GM12864 (cell line): ENCODE data around the gene BHLHE40.

Source experiments
- DNase-seq: peaks from one replicate; pipeline ENCODE4 v3.0.0-alpha.2; 2011; ENCODE audit warnings: low read depth
- H3K4me3 ChIP-seq: 2 replicates; pipeline ENCODE4 v1.5.1; 2011; ENCODE audit warnings: mild to moderate bottlenecking, low read depth, low read length, control low read depth
- CTCF ChIP-seq: IDR thresholded peaks from 2 replicates; pipeline ENCODE4 v1.5.1; 2011; ENCODE audit warnings: low read depth, mild to moderate bottlenecking, moderate library complexity, low read length, control low read depth, inconsistent platforms; ENCODE audit errors: missing control alignments

Gene BHLHE40

GRCh38 chr3:4990069-4990468, 10.8 kb downstream of the BHLHE40 start:
- TF ChIP-seq CTCF: no peak
- H3K4me3 ChIP-seq: no peak overlapping the region
- no peak for DNase-seq

DNA sequence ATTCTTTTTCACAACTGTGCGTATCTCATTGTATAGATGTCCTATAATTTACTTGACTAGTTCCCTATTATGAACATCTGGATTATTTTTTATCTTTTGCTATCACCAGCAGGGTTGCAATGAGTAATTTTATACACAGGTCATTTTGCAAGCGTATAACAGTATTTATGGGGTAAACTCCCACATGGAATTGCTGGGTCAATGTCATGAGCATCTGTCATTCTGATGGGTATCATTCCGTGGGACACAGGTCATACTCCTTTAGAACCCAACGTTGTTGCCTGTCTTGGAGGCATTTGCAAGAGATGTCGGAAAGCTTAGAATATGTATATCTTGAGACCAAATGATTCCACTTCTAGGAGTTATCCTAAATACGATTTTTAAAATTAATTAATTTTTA, 12.9 kb downstream of the BHLHE40 start:
- H3K4me3 ChIP-seq: no peak overlapping the region
- DNase-seq: no peak
- TF ChIP-seq CTCF: no peak

GRCh38 chr3:4993276-4994143, 14.3 kb downstream of the BHLHE40 start:
- no peak overlapping the region for H3K4me3 ChIP-seq
- DNase-seq: no peak
- TF ChIP-seq CTCF: no peak

DNA sequence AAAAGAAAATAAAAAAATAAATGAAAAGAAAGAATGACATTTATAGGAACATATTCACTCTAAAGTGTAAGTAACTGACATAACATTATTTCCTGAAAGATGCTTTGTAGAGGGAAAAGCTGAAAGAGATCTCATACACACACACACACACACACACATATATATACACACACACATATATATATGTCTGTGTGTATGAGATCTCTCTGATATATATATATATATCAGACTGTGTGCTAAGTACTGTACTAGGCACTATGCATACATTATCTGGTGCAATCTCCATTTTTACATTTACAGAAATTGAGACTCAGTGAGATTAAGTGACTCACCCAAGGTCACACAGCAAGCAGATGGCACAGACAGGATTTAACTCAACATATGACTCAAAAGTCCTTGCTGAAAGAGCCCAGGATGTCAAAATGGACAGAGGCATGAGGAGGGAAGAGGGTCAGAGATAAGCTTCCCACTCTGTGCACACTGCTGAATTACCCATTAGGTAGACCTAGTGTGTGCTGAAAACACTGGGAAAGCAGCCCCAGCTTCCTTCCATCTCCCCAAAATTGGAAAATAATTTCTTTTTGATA, 15.0 kb downstream of the BHLHE40 start:
- H3K4me3 ChIP-seq: no peak overlapping the region

DNA sequence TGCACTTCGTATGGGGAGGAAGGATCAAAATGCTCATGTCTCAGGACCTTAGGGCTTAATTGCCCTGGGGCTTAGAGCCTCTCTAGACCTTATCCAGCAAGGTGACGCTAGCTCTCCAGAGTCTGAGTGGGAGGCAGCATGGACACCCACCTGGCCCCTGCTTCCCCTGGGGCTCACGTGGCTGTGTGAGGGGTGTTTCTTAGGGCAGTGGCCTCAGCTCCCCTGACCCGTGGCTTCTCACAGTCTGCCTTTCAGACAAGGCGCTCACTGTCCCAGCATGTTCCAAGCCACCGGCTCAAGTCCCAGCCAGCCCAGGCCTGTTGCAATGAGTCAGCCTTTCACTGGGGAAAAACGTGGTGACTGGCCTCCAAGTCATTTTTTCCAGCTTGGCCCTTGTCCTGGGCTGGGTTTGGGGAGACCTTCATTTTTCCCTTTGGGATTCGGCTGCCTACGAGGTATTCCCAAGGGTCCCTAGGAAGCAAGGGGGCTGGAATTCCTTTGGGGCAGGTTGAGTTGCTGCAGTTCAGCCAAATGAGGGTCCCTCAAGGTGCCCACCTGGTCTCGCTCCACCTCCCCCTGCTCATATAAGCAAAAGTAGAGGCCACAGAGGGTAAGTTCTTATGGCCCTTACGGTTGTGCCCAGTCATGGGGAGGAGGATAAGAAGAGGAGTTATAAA, 15.7 kb downstream of the BHLHE40 start:
- no peak for TF ChIP-seq CTCF
- no peak overlapping the region for H3K4me3 ChIP-seq
- DNase-seq: no peak

More for the DNA sequence above, 15.0 kb downstream of the BHLHE40 start:
- TF ChIP-seq CTCF: no peak
- no peak for DNase-seq

DNA sequence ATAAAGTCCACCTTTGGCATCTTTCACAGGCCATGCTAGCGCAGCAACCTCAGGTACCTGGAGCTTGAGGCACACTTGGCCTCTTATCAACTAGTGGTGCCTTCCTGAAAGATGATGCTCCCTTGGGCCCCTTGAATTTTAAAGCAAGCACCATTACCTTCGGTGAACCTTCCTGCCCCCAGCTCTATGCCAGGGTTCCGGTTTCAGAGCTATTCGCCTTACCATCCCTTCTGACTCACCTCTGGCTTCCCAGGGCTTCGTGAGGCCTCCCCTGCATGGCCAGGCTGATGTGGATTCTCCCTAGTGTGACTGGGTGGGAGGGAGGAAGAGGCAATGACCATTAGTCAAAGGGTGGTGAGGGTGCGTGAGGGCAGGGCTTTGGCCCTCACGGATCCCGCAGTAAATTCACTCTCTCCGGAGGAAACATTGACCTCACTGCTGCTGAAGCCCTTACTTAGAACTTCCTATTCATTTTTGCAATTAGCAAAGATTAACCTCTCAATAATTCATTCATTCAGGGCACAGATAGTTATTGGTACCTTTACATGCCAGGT, 16.3 kb downstream of the BHLHE40 start:
- no peak for DNase-seq
- TF ChIP-seq CTCF: no peak
- no peak overlapping the region for H3K4me3 ChIP-seq
